Measurements from ENCODE around the gene DOCK10.

- TF ChIP-seq, protein P1, sequence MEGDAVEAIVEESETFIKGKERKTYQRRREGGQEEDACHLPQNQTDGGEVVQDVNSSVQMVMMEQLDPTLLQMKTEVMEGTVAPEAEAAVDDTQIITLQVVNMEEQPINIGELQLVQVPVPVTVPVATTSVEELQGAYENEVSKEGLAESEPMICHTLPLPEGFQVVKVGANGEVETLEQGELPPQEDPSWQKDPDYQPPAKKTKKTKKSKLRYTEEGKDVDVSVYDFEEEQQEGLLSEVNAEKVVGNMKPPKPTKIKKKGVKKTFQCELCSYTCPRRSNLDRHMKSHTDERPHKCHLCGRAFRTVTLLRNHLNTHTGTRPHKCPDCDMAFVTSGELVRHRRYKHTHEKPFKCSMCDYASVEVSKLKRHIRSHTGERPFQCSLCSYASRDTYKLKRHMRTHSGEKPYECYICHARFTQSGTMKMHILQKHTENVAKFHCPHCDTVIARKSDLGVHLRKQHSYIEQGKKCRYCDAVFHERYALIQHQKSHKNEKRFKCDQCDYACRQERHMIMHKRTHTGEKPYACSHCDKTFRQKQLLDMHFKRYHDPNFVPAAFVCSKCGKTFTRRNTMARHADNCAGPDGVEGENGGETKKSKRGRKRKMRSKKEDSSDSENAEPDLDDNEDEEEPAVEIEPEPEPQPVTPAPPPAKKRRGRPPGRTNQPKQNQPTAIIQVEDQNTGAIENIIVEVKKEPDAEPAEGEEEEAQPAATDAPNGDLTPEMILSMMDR (IDR thresholded peaks at IDR 0.05): no peak
- TF ChIP-seq POLR2A (IDR thresholded peaks at IDR 0.05): no peak
These were observed 165.7 kb downstream of the DOCK10 start for GRCh38 chr2:224876522-224876921.
